Fibroblast of villous mesenchyme (primary cell): ENCODE data around the gene ESPN. TPM values are rescaled to one million over a fixed set of nuclear protein-coding genes. Genes with fewer than 3 reads are reported as not detected.

Experiments
- DNase-seq: peaks from one replicate; pipeline ENCODE4 v3.0.0-alpha.2; 2010; ENCODE audit warnings: low read depth
- H3K4me3 ChIP-seq: 2 replicates; pipeline ENCODE4 v1.5.1; 2011; ENCODE audit warnings: low read depth, mild to moderate bottlenecking, low read length
- total RNA-seq: library from RNA; depleted of rRNA; stranded (reverse); fragments of >200 nt; gene quantifications from 2 replicates; pipeline ENCODE4 v1.2.3, GENCODE V29; 2012
- TF ChIP-seq, protein P1 (sequence below): IDR thresholded peaks from 2 replicates; pipeline ENCODE4 v1.5.1; 2012; ENCODE audit warnings: low read depth, mild to moderate bottlenecking, low read length; ENCODE audit not compliant: insufficient read depth

Gene ESPN
- total RNA-seq = not detected in 2 replicates

DNA sequence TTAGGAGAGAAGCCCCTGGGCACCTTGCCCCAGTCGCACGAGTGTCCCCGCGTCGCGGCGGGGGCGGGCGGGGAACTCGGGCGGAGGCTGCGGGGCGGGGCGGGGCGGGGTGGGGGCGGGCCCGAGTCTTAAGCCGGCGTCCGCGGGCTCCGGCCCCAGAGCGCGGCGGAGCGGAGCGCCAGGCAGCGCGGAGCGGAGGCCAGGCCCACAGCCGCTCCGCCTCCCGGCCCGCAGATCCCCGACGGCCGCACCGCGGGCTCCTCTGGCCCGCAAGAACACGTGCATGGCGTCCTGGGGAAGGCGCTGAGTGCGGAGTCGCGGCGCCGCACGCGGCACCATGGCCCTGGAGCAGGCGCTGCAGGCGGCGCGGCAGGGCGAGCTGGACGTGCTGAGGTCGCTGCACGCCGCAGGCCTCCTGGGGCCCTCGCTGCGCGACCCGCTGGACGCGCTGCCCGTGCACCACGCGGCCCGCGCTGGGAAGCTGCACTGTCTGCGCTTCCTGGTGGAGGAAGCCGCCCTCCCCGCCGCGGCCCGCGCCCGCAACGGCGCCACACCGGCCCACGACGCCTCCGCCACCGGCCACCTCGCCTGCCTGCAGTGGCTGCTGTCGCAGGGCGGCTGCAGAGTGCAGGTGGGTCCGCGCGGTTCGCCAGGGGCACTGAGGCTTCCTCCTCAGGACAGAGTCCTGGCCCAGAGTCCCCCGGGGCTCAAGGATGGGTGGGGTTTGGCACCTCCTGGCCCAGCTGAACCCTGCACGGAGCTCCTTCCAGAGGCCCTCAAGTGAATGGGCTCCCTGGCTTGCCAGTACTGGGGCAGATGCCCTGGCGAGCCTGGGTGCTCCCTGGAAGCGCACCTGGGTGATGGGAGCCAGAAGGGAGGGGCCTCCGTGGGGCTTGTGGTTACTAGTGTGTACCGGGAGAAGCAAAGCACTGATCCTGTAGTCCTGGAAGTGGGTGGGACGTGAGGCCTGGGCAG lies at the start of gene ESPN:
TSS of gene ESPN (plus strand) at position 158 of the 975 bp plus-strand sequence. CDS start at position 338, 180 bp downstream.
- H3K4me3 ChIP-seq = no peak within 1 kb of the TSS
- TF ChIP-seq, protein P1, sequence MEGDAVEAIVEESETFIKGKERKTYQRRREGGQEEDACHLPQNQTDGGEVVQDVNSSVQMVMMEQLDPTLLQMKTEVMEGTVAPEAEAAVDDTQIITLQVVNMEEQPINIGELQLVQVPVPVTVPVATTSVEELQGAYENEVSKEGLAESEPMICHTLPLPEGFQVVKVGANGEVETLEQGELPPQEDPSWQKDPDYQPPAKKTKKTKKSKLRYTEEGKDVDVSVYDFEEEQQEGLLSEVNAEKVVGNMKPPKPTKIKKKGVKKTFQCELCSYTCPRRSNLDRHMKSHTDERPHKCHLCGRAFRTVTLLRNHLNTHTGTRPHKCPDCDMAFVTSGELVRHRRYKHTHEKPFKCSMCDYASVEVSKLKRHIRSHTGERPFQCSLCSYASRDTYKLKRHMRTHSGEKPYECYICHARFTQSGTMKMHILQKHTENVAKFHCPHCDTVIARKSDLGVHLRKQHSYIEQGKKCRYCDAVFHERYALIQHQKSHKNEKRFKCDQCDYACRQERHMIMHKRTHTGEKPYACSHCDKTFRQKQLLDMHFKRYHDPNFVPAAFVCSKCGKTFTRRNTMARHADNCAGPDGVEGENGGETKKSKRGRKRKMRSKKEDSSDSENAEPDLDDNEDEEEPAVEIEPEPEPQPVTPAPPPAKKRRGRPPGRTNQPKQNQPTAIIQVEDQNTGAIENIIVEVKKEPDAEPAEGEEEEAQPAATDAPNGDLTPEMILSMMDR = no peak
- DNase-seq = no peak

DNA sequence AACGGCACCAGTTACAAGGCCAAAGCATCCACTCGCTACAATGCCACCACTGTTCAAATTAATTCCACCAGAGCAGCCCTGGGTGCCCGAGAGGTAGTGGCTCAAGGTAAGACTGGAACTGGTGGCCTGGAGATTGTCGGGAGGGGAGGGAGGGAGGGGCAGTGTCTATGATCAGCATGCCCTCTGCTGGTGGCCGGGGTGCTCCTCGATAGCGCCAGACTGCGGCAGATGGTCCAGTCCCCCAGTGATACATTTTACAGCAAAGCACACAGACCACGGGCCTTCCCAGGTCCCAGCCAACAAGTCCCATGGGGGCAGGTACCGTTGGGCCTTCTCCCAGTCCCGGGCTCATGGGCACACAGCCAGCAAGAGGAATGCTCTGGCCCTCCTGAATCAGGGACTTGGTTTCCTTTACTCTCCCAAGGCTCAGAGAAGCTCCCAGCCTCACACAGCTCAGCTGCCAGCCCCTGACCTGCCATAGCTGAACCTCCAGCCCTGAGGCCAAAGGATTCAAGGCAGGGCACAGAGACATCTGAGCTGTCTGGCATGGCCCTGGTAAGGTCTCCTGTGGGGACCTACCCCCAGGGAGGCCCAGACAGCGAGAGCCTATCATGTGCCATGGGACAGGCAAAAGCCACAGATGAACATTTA lies 46.4 kb upstream of the ESPN start:
- DNase-seq = no peak
- no peak overlapping the region for H3K4me3 ChIP-seq
- TF ChIP-seq, protein P1 = peak; percentile 27

- no peak overlapping the region for H3K4me3 ChIP-seq
- DNase-seq = no peak
- TF ChIP-seq, protein P1 = no peak
Observed at GRCh38 chr1:6380037-6380436, 44.5 kb upstream of the ESPN start.

- TF ChIP-seq, protein P1 = no peak
- H3K4me3 ChIP-seq = no peak overlapping the region
- DNase-seq = no peak
Observed at GRCh38 chr1:6384135-6384534, 40.4 kb upstream of the ESPN start.

- TF ChIP-seq, protein P1 = no peak
- DNase-seq = no peak
- H3K4me3 ChIP-seq = peak overlapping the region; percentile 47
Observed at GRCh38 chr1:6384962-6385361, 39.6 kb upstream of the ESPN start.

GRCh38 chr1:6385488-6386191 lies 38.9 kb upstream of the ESPN start:
- DNase-seq = peak; percentile 89
- TF ChIP-seq, protein P1 = no peak
- peak overlapping the region; percentile 47 for H3K4me3 ChIP-seq
